HG02759 (cell line): ENCODE results near the gene MAGI1.

ENCODE experiments used
- ATAC-seq: cut with Tn5 transposase; IDR thresholded peaks from one replicate; pipeline ENCODE4 v1.9.1; 2021; ENCODE audit warnings: mild to moderate bottlenecking, moderate library complexity; ENCODE audit not compliant: unreplicated experiment

Gene MAGI1

DNA sequence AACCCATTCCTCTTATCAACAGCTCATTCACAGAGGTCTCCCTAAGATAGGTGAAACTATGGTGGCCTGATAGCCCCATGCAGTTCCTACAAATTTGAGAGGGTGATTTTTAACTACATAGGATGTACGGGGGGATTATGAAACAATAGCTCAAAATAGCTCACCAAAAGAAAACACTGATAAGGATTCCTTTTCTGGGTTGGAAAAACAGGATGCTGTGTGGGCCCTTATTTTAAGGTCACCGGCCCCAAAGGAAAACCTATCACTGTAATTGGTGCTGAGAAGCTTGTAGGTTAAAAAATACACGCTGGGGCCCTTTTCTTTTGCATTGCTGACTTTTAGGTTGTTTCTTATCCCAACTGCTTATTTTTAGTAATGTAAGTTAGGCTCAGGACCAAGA lies 627.4 kb downstream of the MAGI1 start:
- ATAC-seq = no peak

DNA sequence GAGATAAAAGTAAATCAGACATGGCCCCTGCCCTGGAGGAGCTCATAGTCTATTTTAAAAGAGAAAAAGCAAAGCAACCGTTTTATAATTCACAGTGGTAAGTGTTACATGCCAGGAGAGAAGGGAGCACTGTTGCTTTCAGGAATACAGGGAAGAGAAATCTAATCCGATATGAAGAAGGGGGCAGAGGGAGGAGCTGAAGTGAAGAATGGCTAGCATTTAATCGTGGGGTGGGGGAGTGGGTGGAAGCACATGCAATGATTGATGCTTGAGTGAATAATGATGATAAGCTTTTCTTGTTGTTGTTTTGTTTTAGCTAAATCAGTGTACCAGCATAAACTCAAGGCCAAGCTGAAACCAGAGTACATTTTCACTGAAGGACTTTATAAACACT lies 629.5 kb downstream of the MAGI1 start:
- no peak for ATAC-seq

DNA sequence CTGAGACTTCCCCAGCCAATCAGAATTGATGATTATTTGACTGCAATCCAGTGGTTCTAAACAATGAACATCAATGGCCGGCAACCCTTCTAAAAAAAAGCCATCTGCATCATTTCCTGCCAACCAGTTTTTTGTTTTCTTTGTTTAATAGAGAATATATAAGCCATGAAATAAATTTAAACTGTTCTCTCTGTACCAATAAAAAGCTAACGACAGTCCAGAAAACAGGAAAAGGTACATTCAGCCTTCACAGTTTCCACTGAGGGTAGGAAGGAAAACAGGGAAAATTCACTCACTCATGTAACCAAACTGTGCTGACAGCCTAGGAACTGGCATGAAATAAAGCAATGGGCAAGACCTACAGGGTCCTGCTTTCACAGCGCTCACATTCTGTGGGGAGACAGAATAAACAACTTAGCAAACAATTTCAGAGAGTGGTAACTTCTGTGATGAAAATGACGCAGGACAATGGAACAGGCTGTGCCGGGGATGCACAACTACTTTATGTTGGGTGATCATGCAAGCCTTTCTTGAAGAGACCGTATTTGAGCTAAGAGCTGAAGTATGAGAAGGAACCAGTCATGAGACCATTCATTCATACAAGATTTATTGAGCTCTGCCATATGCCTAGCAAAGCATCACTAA lies 630.1 kb downstream of the MAGI1 start:
- ATAC-seq = no peak

DNA sequence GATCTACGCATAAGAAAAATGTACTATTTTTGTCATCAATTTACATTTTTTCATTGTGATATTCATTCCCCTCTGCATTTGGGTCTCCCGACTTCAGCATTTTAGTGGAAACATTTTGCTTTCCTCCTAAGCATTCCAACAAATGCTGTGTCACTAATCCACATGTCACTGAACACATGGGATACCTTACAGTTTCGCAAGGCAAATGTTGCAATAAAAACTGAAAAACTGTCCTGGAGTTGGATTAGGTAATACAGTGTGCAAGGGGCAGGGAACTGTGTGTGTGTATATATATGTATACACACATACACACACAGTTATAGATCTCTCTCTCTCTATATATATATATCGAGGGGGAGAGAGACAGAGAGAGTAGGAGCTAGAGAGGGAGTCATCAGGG lies 632.2 kb downstream of the MAGI1 start:
- no peak for ATAC-seq

DNA sequence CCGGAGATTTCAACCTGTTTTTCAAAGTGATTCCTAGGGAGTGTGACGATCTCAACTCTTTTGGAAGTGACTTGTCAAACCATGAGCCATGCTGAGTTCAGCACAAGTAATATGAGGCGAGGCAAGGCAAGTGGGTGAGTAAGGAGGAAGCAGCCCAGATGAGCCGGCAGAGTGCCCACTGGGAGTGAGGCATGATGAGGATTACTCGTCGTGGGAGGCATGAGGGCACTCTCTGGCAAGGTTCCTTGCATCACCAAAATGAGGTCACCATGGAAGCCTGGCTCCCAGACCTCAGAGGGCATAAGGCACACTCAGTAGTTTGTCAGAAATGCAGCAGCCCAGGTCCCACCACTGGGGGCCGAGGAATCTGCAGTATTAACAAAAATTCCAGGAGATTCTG lies 636.1 kb downstream of the MAGI1 start:
- ATAC-seq = no peak

DNA sequence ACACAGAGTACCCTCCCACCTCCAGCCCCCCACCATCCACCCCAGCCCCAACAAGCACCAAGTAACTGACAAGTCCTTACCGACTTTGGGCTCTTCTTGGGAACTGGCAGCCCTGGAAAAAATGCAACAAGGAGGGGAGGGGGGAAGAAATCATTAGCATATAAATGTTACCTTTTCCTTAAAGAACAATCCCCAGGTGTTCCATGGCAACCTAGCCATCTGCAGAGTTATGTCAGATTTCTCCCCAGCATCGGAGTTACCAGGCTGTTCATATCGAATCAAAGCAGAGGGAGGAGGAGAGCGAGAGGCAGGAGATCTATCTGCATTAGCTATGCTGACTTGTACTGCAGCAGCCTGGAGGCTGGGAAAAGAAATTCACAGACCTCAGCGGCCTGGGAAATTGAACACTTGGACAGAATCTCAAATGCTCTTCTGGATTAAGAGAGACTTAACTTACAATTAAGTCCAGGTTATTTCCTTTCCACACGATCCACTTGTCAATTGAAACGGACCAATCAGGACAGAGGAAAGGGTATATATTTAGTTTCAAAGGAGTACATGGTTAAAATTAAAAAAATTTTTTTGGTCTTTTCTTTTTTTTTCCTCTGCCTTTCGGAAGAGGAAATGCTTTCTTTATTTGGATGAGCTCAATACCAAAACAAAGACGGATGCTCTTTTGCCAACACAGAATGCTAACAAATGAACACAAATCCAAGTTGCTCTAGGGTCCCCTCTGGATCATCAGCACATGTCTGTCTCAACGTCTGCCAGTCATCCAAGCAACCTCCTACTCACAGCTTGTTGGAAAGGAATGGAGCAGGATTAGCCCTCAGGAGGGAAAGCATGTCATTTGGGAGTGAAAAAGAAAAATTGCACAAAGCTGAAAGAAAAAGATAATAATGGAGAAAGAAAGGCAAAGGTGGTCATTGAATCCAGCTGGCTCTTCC lies 637.1 kb downstream of the MAGI1 start:
- ATAC-seq = no peak

DNA sequence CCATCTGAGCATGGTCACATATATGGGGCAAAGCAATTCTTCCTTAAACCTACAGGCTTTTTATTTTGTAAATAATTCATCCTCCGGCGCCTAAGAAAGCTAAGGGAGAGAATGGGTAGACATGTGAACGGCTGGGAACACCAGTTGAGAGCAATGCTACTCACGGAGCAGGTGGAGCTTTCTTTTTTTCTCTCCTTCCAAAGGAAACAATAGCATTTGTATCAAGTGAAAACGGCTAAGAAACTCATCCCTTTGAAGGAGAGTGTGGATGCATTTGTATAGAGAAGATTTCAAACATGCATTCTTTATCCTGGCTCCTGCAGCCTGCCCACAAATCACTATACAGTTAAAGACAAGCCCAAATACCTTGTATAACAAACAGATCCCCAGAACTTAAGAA lies 637.8 kb downstream of the MAGI1 start:
- ATAC-seq = no peak

DNA sequence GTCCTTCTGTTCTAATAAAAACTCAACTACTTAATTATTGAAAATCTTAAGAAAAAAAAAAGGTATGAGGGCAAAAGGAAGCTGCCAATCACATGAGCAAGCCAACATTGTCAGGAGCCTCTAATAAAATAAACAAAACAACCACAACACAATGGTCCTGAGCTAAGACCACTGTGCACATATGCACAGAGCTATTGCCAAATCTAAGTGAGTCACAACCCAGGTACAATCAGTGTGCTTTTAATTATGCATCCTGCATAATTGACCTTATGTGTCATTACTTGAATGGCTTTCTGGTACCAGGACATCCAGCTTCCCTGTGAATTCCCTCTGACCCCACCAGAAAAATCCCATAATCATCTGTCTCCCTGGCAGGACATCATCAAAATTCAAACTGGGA lies 639.8 kb downstream of the MAGI1 start:
- ATAC-seq = no peak

DNA sequence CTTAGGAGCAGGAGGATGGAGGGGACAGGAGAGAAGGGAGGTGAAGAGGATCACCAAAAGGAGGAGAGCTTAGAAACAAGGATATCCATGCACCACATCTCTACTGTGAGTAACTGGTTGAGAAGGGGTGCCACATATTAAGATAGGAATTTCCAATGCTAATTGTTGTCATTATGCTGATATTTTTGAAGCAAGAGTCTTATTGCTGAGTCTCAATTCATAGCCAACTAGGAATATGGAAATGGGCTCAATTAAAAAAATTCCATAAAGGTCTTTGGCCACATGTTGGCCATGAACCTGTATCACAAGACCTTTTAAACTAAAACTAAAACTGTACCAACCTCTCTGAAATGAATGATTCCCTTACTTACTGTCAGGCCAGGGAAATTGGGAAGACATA lies 642.6 kb downstream of the MAGI1 start:
- ATAC-seq = no peak

DNA sequence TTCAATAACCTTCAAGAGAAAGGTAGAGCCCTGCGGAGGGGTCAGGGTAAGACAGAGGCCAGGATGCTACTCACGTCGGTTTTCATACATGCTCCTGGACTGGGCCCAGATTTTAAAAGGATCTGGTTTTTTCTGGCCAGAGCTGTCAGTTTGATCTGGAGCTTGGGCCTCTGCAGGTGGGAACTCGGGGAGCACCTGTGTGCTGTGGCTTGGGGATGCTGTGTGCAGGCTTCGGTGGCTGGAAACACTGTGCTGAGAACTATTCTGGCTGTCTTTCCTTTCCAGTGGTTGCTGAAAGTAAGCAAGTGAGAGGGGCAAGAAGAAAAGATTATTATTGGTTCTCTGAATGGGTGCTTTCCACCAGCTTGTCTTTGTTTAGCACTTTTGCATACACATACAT lies 647.6 kb downstream of the MAGI1 start:
- no peak for ATAC-seq

DNA sequence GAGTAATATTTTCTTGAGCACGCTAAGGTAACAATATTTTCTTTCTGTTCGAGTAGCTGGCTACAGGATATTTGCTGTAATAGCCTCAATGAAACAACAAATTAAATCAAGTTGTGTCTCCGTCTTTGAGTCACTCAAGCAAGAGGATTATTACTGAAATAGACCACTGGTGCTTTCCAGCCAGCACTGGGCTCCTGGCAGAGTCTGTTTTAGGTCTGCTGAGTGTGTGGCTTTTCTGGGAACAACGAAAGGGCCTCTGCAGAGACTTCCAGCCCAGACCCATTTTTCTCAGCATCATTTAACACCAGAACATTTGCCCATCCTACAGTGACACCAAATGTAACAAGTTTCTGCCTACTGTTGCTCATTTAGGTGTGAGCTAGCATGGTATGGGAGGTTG lies 652.9 kb downstream of the MAGI1 start:
- no peak for ATAC-seq

DNA sequence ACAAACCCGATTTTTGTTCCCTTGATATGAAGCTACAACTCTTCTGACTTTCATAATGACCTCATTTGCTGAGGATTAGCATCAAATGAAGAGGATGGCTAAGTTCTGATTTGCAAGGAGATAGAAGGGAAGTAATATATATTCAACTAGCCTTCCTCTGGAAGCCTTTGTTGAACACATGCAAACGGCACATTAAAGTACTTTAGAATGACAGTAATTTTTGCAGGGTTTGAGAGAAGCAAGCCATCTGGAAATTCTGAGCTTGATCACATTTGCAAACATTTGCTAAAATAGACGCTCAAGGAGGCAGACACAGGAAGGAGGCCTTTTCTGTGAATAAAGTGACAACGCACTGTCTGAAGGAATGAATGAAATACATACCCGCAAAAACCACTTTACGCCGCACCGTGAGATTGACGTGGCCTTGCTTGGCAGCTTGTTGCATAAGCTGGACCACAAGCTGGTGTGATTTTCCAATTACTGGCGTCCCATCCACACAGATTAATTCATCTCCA lies 657.2 kb downstream of the MAGI1 start:
- ATAC-seq = no peak

DNA sequence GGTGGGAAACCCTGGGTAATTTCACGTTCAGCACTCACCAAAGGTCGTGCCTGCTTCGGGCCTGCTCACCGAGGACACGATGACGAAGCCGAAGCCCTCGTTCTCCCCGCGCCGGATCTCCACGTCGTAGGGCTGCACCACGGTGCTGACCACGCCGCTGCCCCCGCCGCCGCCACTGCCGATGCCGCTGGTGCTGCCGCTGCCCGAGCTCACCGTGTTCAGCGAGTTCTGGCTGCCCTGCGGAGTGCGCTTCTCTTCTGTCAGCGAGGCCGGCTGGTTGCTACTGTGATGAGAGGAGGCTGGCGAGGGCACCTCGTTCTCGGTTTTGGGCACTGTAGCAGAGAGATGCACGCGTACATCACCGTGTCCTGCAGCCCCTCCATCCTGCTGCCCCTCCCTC lies 659.5 kb downstream of the MAGI1 start:
- ATAC-seq = no peak

DNA sequence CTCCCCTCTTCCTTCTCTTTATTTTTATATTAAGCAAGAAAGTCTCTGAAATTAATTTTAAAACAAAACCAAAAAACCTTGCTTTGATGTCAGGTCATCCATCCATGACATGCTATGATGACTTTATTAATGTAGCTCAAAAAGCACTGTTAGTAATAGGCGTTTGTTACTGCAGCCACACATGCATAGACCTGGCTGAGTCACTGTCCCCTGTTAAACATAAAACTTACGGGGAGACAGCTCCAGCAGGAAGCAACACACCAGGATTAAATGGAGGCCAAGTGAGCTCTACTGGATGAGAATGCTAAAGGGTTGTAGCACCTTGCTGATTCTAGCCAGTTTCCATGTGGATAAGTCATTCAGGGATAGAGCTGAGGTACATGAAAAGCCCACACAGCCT lies 661.1 kb downstream of the MAGI1 start:
- ATAC-seq = no peak

DNA sequence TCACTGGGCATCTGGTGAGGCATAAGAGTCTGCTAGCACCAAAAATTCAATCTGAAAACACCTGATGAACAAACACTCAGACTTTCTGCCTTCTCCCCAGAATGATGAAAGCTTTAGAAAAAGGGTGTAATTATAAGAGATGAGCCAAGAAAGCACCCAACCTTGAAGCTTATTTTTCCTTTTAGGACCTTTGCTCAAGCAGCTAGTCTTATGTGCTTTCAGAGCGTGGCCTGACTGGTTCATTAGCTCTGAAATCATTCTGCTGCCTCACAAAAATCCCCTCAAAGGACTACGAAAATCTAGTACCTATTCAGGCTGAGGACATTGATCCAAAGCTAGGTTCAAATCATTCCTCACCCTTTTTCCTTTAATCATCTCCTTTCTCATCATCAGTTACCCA lies 662.3 kb downstream of the MAGI1 start:
- ATAC-seq = no peak

DNA sequence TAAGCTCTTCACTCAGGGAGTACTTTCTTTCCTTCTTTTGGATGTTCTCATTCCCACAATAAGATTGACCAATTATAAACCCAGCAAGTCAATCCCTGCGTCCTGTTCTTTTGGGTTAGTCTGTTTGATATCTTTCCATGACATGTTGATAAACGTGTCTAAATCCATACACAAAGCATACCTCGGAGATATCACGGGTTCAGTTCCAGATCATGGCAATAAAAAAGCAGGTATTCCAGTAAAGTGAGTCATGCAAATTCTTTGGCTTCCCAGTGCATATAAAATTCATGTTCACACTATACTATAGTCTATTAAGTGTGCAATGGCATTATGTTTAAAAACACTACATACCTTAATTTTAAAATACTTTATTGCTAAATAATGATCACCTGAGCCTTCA lies 667.7 kb downstream of the MAGI1 start:
- ATAC-seq = no peak

DNA sequence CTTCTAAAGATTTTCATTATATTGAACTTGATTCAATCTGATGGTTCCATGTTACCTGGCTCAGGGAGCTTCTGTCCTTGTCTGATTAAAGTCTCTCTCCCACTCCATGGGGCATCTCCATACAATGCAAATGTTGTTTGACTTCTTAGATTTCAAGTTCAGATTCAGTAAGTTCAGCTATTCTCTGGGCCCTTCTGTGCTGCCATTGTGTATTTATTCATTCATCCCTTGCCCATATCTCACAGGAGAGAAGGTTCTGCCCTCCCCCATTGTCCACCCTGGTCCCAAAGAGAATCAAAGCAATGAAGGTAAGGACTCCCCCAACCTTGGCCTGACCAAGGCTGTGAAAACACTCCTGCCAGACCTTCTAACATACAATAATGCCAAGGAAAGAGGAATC lies 669.9 kb downstream of the MAGI1 start:
- ATAC-seq = no peak

DNA sequence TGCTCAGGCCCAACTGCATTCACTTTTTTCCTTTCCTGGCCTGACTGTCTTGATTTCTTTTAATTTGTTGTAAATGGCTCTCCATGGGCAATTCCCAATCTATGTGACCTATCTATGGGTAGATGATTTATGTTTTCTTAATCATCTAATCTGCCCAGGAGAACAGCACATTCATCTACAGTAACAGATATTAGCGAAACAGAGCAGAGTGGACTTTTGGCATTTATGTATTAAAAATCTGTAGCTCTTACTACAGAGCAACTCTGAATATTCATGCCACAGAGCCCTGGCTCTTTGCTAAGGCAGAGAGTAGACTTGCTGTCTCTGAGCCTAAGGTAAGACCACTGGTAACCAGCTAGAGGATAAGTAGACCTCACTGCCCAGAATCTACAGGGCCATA lies 676.0 kb downstream of the MAGI1 start:
- no peak for ATAC-seq

DNA sequence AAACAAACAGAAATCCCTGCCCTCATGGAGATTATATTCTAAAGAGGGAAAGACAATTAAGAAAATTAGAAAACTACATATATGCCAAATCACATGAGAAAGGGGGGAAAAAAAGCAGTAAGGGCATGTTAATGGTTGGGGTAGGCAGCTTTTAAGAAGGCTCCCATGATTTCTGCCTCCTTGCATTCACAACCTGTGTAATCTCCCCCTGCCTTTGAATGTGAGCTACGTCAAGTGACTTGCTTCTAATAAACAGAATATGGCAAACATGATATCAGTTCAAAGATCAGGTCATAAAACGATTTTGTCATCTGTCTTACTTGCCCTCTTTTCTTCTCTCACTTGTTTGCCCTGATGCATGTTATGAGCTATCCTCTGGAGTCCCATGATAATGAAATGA lies 677.3 kb downstream of the MAGI1 start:
- no peak for ATAC-seq

DNA sequence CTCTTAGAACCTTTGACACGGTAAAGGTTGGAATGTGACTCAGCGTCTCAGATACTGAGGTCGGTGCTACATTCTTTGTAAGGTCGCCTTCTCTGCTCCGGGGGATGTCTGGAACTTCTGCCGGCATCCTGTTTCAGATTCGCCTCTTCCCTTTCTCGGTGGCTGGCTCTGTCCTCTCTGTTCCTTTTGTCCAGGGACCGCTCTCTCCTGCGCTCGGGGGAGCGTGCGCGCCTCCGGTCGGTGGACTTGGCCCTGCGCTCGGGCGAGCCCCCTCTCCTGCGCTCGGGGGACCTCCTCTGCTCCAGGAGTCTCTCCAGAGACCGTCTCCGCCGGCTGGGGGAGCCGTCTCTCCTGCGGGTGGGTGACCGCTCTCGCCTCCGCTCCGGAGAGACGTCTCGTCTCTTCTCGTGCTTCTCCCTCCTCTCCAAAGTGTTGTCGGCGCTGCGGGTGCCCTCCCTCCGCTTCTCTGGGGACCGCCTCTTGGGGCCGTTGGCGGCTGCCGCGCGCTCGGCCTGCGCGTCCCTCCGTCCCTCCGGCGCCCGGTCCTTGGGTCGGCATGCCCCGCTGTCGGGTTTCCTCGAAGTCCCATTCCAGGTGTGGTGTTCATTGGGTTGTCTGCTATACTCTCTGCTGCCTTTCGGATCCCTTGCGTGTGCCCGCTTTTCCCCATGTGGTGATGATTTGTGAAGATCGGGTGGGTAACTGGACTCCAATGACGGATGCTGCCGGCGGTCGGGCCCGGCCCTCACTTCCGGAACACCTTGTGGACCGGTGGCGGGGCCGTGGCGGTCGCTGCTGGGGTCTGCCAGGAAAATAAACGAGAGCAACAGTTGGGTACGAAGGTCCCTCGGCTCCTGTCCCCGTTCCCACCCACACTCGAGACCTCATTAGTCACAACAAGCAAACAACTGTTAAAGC lies 682.1 kb downstream of the MAGI1 start:
- no peak for ATAC-seq

DNA sequence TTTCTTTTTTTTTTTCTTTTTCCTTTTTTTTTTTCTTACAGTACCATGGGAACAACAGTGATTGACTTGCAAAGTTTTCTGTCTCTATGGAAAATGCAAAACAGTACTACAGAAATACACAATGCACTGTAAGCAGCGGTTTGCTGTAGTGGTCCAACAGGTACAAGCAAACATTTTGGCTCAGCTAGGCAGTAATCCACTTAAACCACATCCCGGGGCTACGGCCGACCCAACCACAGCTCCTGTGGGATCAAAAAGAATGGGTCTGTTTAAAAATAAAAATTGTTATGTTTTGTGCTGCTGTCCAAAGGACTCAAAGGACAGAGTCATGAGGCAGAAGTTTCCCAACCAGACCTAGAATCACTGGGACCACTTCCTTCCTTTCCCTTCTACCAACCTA lies 683.8 kb downstream of the MAGI1 start:
- ATAC-seq = no peak
